Measurements from ENCODE around the gene B4GALNT3. TPM values are rescaled to one million over a fixed set of nuclear protein-coding genes. Genes with fewer than 3 reads are reported as not detected.
A peak's percentile ranks its signal among the peaks of the same experiment; 100 is the strongest.
"Not testable (repeated sequence)": the region's sequence is repeated elsewhere in the genome, so short reads cannot be mapped to it uniquely, and the experiment has no call there.

Gene B4GALNT3
- total RNA-seq, 4 donors from 2014 or later: 9.1 to 30.3 (median 12.5) TPM

DNA sequence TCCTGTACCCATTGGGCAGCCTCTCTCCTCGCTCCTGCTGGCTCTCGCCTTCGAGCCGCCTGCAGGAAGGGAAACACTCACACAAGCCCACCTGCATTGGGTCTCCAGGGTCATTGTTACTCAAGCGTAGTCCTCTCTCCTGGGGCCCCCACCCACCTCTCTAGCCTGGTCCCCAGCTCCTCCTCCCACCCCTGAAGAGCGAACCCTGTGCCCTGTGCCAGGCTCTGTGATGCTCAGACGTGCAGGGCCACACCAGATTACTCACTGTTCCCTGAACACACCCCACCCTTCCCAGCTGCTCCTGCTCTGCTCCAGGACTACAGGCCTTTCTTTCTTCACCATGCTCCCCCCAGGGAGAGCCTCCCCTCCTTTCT, 115.4 kb downstream of the B4GALNT3 start:
- TF ChIP-seq POLR2A (IDR thresholded peaks at IDR 0.05): no peak
- no peak for TF ChIP-seq CTCF (IDR thresholded peaks at IDR 0.05)
- peaks cover 0 to 26% (median 5%) of the 10 kb centered on the region in 4 donors for H3K4me1 ChIP-seq
- H3K36me3 ChIP-seq: no peaks in the 10 kb centered on the region
- H3K9me3 ChIP-seq: no peaks in the 10 kb centered on the region
- no peak overlapping the region for H3K4me3 ChIP-seq
- peak overlapping the region in 1 of 4 donors; percentile 33 for H3K27ac ChIP-seq
- peak in 2 of 3 donors; percentile 41 to 43 for DNase-seq
- no peaks in the 10 kb centered on the region for H3K27me3 ChIP-seq

DNA sequence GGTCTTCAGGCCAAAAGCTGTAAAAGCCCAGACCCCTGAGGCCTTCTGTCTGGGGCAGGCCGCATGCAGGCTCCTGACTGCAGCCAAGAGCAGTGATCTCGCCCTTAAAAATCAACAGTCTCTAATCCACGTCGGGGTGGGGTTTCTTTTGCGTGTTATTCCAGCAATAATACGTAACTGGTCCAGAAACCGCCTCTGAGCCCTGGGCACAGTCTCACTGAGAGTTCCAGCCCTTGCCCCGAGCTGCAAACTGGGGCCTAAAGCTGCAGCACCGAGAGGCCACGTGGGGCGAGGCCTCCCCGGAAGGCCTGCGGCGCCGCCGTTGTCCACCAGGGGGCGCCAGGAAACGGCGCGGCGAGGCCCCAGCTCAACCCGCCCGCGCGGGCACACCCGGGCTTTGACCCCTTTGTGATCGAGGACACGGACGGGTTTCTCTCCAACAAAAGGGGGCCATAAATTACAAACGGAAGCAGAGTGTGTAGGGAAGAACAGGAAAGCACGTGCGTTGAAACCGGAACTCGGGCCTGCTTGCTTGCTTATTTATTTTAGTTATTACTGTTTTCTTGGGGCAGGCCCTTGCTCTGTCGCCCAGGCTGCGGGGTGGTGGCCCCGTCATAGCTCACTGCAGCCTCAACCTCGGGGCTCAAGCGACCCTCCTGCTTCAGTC, 116.3 kb downstream of the B4GALNT3 start:
- H3K4me3 ChIP-seq: peak overlapping the region in 3 of 4 donors; percentile 3 to 12 (median 4)
- H3K27ac ChIP-seq: peak overlapping the region in 3 of 4 donors; percentile 31 to 42 (median 33)
- H3K4me1 ChIP-seq: peaks cover 0 to 20% (median 5%) of the 10 kb centered on the region in 4 donors

DNA sequence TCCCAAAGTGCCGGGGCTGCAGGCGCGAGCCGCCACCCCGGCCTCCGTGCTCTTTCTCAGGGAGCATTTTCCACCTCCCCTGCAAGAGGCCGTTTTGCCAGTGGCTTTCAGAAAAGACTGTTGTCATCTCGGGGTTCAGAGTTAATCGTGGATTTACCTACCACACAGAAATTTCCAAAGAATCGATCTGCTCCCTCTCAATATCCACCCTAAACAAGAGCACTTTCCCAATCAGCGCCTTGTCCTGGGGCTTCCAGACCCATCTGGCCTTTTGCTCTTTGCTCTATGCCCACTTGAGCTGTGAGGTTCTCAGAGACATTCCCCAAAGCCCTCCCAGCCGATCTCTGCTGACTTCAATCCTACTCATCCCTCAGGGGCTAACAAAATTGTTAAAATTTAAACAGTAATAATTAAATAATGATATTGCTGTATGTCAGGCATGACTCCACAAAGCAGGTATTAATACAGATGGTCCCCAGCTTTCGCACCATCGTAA, 116.9 kb downstream of the B4GALNT3 start:
- Histone ChIP-seq H3K9me3 (no peaks in the 10 kb centered on the region), H3K27me3 (no peaks in the 10 kb centered on the region), H3K36me3 (no peaks in the 10 kb centered on the region), H3K4me1 (peaks cover 0 to 14% (median 5%) of the 10 kb centered on the region in 4 donors), H3K27ac (peak overlapping the region in 2 of 4 donors; percentile 31 to 33), H3K4me3 (peak overlapping the region in 1 of 4 donors; percentile 4)
- no peak for DNase-seq
- TF ChIP-seq POLR2A (IDR thresholded peaks at IDR 0.05) (no peak), CTCF (IDR thresholded peaks at IDR 0.05) (no peak)

More for the DNA sequence above, 116.3 kb downstream of the B4GALNT3 start:
- no peaks in the 10 kb centered on the region for H3K36me3 ChIP-seq
- no peaks in the 10 kb centered on the region for H3K27me3 ChIP-seq
- H3K9me3 ChIP-seq: no peaks in the 10 kb centered on the region
- TF ChIP-seq POLR2A (IDR thresholded peaks at IDR 0.05) (no peak), CTCF (IDR thresholded peaks at IDR 0.05) (peak; percentile 98 to 100 (median 99))
- DNase-seq: peak; percentile 62 to 89 (median 88)

DNA sequence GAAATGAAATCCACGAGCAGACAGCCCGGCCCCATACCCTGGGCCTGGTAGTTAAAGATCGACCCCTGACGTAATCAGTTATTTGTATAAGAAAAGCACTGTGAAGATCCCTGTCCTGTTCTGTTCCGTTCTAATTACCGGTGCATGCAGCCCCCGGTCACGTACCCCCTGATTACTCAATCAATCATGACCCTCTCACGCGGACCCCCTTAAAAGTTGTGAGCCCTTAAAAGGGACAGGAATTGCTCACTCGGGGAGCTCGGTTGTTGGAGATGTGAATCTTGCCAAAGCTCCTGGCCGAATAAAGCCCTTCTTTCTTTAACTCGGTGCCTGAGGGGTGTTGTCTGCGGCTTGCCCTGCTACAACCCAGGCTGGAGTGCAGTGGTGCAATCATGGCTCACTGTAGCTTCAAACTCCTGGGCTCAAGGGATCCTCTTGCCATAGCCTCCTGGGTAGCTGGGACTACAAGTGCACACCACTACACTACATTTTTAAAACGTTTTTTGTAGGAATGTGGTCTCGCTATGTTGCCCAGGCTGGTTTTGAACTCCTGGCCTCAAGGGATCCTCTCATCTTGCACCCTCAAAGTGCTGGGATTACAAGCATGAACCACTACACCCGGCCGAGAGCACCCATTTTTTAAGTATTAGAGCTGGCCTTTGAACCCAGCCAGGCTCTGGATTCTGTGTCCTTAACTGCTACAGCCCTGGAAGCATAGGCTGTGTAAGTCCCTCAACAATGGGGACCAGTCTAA, 118.4 kb downstream of the B4GALNT3 start:
- not testable (repeated sequence) for H3K36me3 ChIP-seq, H3K9me3 ChIP-seq, H3K4me3 ChIP-seq, H3K27me3 ChIP-seq, H3K27ac ChIP-seq
- peak in 1 of 3 donors; percentile 30 for DNase-seq
- H3K4me1 ChIP-seq: peaks cover 0 to 11% (median 5%) of the 10 kb centered on the region in 4 donors

DNA sequence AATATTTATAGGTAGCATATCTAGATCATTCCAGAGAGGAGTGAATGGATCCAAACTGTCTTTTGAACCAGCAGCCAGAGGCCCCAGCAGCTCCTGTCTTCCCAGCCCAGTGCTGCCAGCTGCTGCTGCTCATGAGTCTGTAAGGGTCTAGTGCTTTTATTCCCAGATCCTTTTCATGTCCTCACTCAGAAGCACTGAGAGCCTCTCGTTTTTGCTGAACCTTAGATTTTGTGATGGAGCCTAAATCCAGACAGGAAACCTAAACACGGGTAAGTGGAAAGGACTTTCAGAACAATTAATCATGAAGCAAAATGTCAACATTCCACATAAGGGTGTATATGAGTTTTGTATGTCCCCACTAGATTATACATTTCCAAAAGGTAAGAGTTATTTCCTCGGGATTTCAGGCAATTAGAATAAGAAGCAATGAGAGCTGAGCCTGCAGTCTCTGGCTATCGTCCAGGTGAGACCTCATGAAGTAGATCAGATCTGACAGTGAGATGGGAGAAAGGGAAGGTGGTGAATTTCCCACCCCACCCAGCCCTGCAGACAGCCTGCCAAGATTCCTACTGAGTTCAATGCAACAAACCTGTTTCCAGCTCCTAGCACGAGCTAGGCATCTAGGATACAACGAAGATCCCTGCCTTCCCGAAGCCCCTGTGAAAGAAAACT, 119.1 kb downstream of the B4GALNT3 start:
- Histone ChIP-seq H3K27me3 (no peaks in the 10 kb centered on the region), H3K4me3 (no peak overlapping the region), H3K36me3 (no peaks in the 10 kb centered on the region), H3K9me3 (no peaks in the 10 kb centered on the region), H3K4me1 (peaks cover 0 to 11% (median 5%) of the 10 kb centered on the region in 4 donors), H3K27ac (no peak overlapping the region)
- DNase-seq: peak in 2 of 3 donors; percentile 7 to 24
- TF ChIP-seq CTCF (IDR thresholded peaks at IDR 0.05): no peak
- TF ChIP-seq POLR2A (IDR thresholded peaks at IDR 0.05): no peak
